Naive thymus-derived CD4-positive, alpha-beta T cell (primary cell): ENCODE data around the gene JUND. TPM values are rescaled to one million over a fixed set of nuclear protein-coding genes. Genes with fewer than 3 reads are reported as not detected.
A peak's percentile ranks its signal among the peaks of the same experiment; 100 is the strongest.

Experiments
- ATAC-seq: fragments of 150-1000 bp; cut with Tn5 transposase; 2 replicates; pipeline ENCODE4 v1.10.0; 2021; ENCODE audit warnings: mild to moderate bottlenecking, moderate library complexity
- CTCF ChIA-PET: fragments of 350-600 bp; sonication (Branson Sonifier 250); formaldehyde crosslinking; loops from one replicate; lab custom pipeline; 2021; ENCODE audit warnings: antibody characterized with exemption; lab: Charles Lee
- POLR2A ChIA-PET: fragments of 350-600 bp; sonication (Branson Sonifier 250); formaldehyde crosslinking; loops from one replicate; lab custom pipeline; 2021; ENCODE audit warnings: antibody characterized with exemption, inconsistent platforms; lab: Charles Lee
- DNase-seq, 9 donors: peaks; one replicate each; pipeline versions ENCODE4 v3.0.0 to v3.0.0-alpha.2; 2020 to 2022; ENCODE audit warnings: mixed read lengths in 1 of 9
- H3K27ac ChIP-seq: one replicate; pipeline ENCODE4 v1.7.0; 2013; ENCODE audit warnings: mild to moderate bottlenecking, low read depth, low read length, moderate library complexity
- H3K27me3 ChIP-seq, 2 donors: one replicate each; pipeline ENCODE4 v1.7.0; 2013; ENCODE audit warnings: low read length in 2 of 2, mild to moderate bottlenecking in 2 of 2, moderate library complexity in 2 of 2; ENCODE audit not compliant: control insufficient read depth in 2 of 2, insufficient read depth in 2 of 2
- H3K36me3 ChIP-seq, 3 experiments: 1 replicate in 2 of 3; 2 replicates in 1 of 3; pipeline ENCODE4 v1.7.0; 2013; ENCODE audit warnings: low read length in 3 of 3, mild to moderate bottlenecking in 3 of 3, moderate library complexity in 1 of 3; ENCODE audit not compliant: insufficient read depth in 3 of 3, control insufficient read depth in 2 of 3
- H3K4me1 ChIP-seq, 2 donors: one replicate each; pipeline ENCODE4 v1.7.0; 2013; ENCODE audit warnings: low read length in 2 of 2, mild to moderate bottlenecking in 2 of 2, moderate library complexity in 1 of 2; ENCODE audit not compliant: control insufficient read depth in 2 of 2, insufficient read depth in 2 of 2
- H3K4me3 ChIP-seq: 2 replicates; pipeline ENCODE4 v1.7.0; 2013; ENCODE audit warnings: mild to moderate bottlenecking, low read length
- H3K9me3 ChIP-seq, 3 experiments: 1 replicate in 2 of 3; 2 replicates in 1 of 3; pipeline ENCODE4 v1.7.0; 2013; ENCODE audit warnings: low read length in 3 of 3; ENCODE audit not compliant: control insufficient read depth in 2 of 3
- H3K27ac Mint-ChIP-seq, 9 donors: one replicate each; pipeline ENCODE4 v1.8.0; 2020 to 2022; ENCODE audit warnings: mixed read lengths in 9 of 9, mild to moderate bottlenecking in 8 of 9, moderate library complexity in 5 of 9, inconsistent platforms in 2 of 9
- H3K27me3 Mint-ChIP-seq, 5 donors: one replicate each; pipeline ENCODE4 v1.8.0; 2021 to 2022; ENCODE audit warnings: mixed read lengths in 5 of 5, mild to moderate bottlenecking in 1 of 5
- H3K36me3 Mint-ChIP-seq, 5 donors: one replicate each; pipeline ENCODE4 v1.8.0; 2020 to 2022; ENCODE audit warnings: mixed read lengths in 5 of 5, mild to moderate bottlenecking in 3 of 5, inconsistent platforms in 1 of 5
- H3K4me1 Mint-ChIP-seq, 7 donors: one replicate each; pipeline ENCODE4 v1.8.0; 2020 to 2022; ENCODE audit warnings: mixed read lengths in 7 of 7, mild to moderate bottlenecking in 3 of 7, inconsistent platforms in 1 of 7
- H3K4me3 Mint-ChIP-seq, 10 donors: one replicate each; pipeline ENCODE4 v1.8.0; 2020 to 2022; ENCODE audit warnings: mild to moderate bottlenecking in 10 of 10, mixed read lengths in 10 of 10, moderate library complexity in 6 of 10, inconsistent platforms in 2 of 10
- H3K9me3 Mint-ChIP-seq, 11 donors: one replicate each; pipeline ENCODE4 v1.8.0; 2020 to 2022; ENCODE audit warnings: mixed read lengths in 11 of 11, mild to moderate bottlenecking in 4 of 11, inconsistent platforms in 1 of 11, moderate library complexity in 1 of 11
- intact Hi-C, 2 donors: fragments of 100-400 bp; cut with micrococcal nuclease; formaldehyde crosslinking; loops; one replicate each; pipeline ENCODE4 v1.15.1; 2023
- polyA plus RNA-seq, 2 donors: library from polyadenylated mRNA; unstranded; fragments of 300-500 nt; fragmentation: Illumina TruSeq; gene quantifications; one replicate each; pipeline ENCODE4 v1.2.3, GENCODE V29; 2021
- total RNA-seq, 6 experiments: library from RNA in 5 of 6; stranded (reverse) in 5 of 6; gene quantifications; 1 replicate in 5 of 6; 2 replicates in 1 of 6; pipeline ENCODE4 v1.2.3 and lab custom pipeline; 2021 to 2026

Gene JUND
- total RNA-seq (1,000 to 10,000 TPM in 2 of 5 experiments, 100 to 1,000 TPM in 3; 196 to 1,360 (median 279) TPM), polyA plus RNA-seq (10 to 100 TPM; 29.0 to 67.3 TPM), total RNA-seq (lab: John Stamatoyannopoulos, UW) (2,002 reads per million, percentile 100 among the genes with 10 or more reads in this experiment)

- Histone ChIP-seq H3K4me1 (peaks cover 26 to 45% of the 10 kb centered on the region in 2 donors), H3K27ac (peak within 1 kb of the TSS; percentile 100), H3K9me3 (no peaks in the 10 kb centered on the region), H3K36me3 (peaks cover 0 to 30% (median 4%) of the 10 kb centered on the region in 3 experiments), H3K4me3 (peak within 1 kb of the TSS; percentile 91), H3K27me3 (no peaks in the 10 kb centered on the region)
- H3K9me3 Mint-ChIP-seq, result peaks cover 0 to 35% (median 0%) of the 10 kb centered on the region in 11 donors
- peaks cover 0 to 9% (median 0%) of the 10 kb centered on the region in 5 donors for H3K27me3 Mint-ChIP-seq
- H3K4me1 Mint-ChIP-seq, result peaks cover 29 to 56% (median 50%) of the 10 kb centered on the region in 7 donors
- peak; percentile 77 for ATAC-seq
- ChIA-PET POLR2A (interaction anchor here (0.5 to 10.5 kb wide), 42 partner anchors 10 to 1587 kb away, joined by 3 to 757 read pairs (median 5); partner anchors contain the start of genes ARRDC2, COPE, DDX49 and ELL), CTCF (interaction anchor here (0.6 to 7.8 kb wide), 8 partner anchors 11 to 111 kb away, joined by 3 to 266 read pairs (median 8); partner anchors contain the start of gene LSM4)
- peak within 1 kb of the TSS; percentile 91 to 98 (median 94) for H3K4me3 Mint-ChIP-seq
- intact Hi-C loops, result loop anchor here (1.0 to 2.0 kb wide), 4 partner anchors 9 to 23 kb away; no protein-coding TSS in a partner anchor
- peaks cover 0 to 33% (median 8%) of the 10 kb centered on the region in 5 donors for H3K36me3 Mint-ChIP-seq
- H3K27ac Mint-ChIP-seq, result peak within 1 kb of the TSS; percentile 96 to 99 (median 98)
- peak; percentile 98 to 99 (median 99) for DNase-seq
These were observed at the start of gene JUND for GRCh38 chr19:18281082-18282020. Gene JUND, minus strand, starts transcription at chr19:18281622. Its CDS starts 138 bp downstream, at chr19:18281484.

GRCh38 chr19:18330868-18331267, 49.4 kb upstream of the JUND start:
- Mint-ChIP-seq H3K9me3 (no peaks in the 10 kb centered on the region), H3K4me3 (no peak overlapping the region), H3K4me1 (peaks cover 7 to 16% (median 13%) of the 10 kb centered on the region in 7 donors), H3K27me3 (no peaks in the 10 kb centered on the region), H3K36me3 (no peaks in the 10 kb centered on the region), H3K27ac (no peak overlapping the region)
- Histone ChIP-seq H3K9me3 (no peaks in the 10 kb centered on the region), H3K27me3 (no peaks in the 10 kb centered on the region), H3K36me3 (no peaks in the 10 kb centered on the region), H3K27ac (no peak overlapping the region), H3K4me3 (no peak overlapping the region), H3K4me1 (peaks cover 6% of the 10 kb centered on the region in 2 donors)
- intact Hi-C loops, result no loop called here
- DNase-seq (no peak), ATAC-seq (no peak)
- POLR2A ChIA-PET, result interaction anchor here (19.6 kb wide), 1 partner anchor 53 kb away, joined by 757 read pairs; the partner anchor contains the start of genes IQCN and JUND
- CTCF ChIA-PET, result interaction anchor here (1.0 to 9.9 kb wide), 3 partner anchors 8 to 76 kb away, joined by 3 to 266 read pairs (median 17); partner anchors contain the start of gene JUND

GRCh38 chr19:18329035-18329376, 47.6 kb upstream of the JUND start:
- ChIA-PET POLR2A (interaction anchor here (0.6 to 19.6 kb wide), 15 partner anchors 9 to 320 kb away, joined by 3 to 757 read pairs (median 4); partner anchors contain the start of genes IQCN, JUND and PGPEP1), CTCF (interaction anchor here (0.6 to 9.9 kb wide), 16 partner anchors 8 to 390 kb away, joined by 3 to 266 read pairs (median 4); partner anchors contain the start of gene JUND)
- H3K27me3 ChIP-seq, result no peaks in the 10 kb centered on the region
- H3K27ac ChIP-seq, result peak overlapping the region; percentile 45
- H3K27ac Mint-ChIP-seq, result peak overlapping the region in 1 of 9 donors; percentile 71
- H3K4me3 ChIP-seq, result peak overlapping the region; percentile 52
- intact Hi-C loops, result loop anchor here in 1 of 2 donors (5.0 kb wide), 1 partner anchor 83 kb away; no protein-coding TSS in a partner anchor
- DNase-seq (no peak), ATAC-seq (no peak)
- H3K27me3 Mint-ChIP-seq, result no peaks in the 10 kb centered on the region
- no peaks in the 10 kb centered on the region for H3K9me3 Mint-ChIP-seq
- H3K4me1 ChIP-seq, result peaks cover 7% of the 10 kb centered on the region in 2 donors
- H3K4me3 Mint-ChIP-seq, result peak overlapping the region in 7 of 10 donors; percentile 8 to 87 (median 78)
- no peaks in the 10 kb centered on the region for H3K9me3 ChIP-seq
- H3K36me3 ChIP-seq, result no peaks in the 10 kb centered on the region
- H3K4me1 Mint-ChIP-seq, result peaks cover 10 to 18% (median 14%) of the 10 kb centered on the region in 7 donors
- H3K36me3 Mint-ChIP-seq, result no peaks in the 10 kb centered on the region

- Mint-ChIP-seq H3K4me1 (peaks cover 13 to 23% (median 20%) of the 10 kb centered on the region in 7 donors), H3K27me3 (no peaks in the 10 kb centered on the region), H3K36me3 (no peaks in the 10 kb centered on the region), H3K27ac (peak overlapping the region in 8 of 9 donors; percentile 38 to 75 (median 72)), H3K4me3 (peak overlapping the region; percentile 62 to 87 (median 78)), H3K9me3 (no peaks in the 10 kb centered on the region)
- intact Hi-C loops, result loop anchor here (1.0 to 5.0 kb wide), 8 partner anchors 12 to 136 kb away; partner anchors contain the start of genes PGPEP1 (in 1 of the 2) and RAB3A (in 1 of the 2)
- peak; percentile 55 to 92 (median 90) for DNase-seq
- H3K27me3 ChIP-seq, result no peaks in the 10 kb centered on the region
- ATAC-seq, result peak; percentile 99
- peak overlapping the region; percentile 45 for H3K27ac ChIP-seq
- H3K4me3 ChIP-seq, result peak overlapping the region; percentile 52
- ChIA-PET POLR2A (interaction anchor here (0.6 to 19.6 kb wide), 13 partner anchors 8 to 135 kb away, joined by 3 to 757 read pairs (median 4); partner anchors contain the start of genes IQCN, JUND and PGPEP1), CTCF (interaction anchor here (0.6 to 9.9 kb wide), 16 partner anchors 9 to 390 kb away, joined by 3 to 266 read pairs (median 4); partner anchors contain the start of gene JUND)
- H3K36me3 ChIP-seq, result no peaks in the 10 kb centered on the region
- no peaks in the 10 kb centered on the region for H3K9me3 ChIP-seq
- peaks cover 12% of the 10 kb centered on the region in 2 donors for H3K4me1 ChIP-seq
These were observed 47.1 kb upstream of the JUND start for GRCh38 chr19:18328340-18329034.

GRCh38 chr19:18326772-18327171, 45.4 kb upstream of the JUND start:
- Mint-ChIP-seq H3K9me3 (no peaks in the 10 kb centered on the region), H3K4me3 (no peak overlapping the region), H3K27me3 (no peaks in the 10 kb centered on the region), H3K4me1 (peaks cover 24 to 36% (median 31%) of the 10 kb centered on the region in 7 donors), H3K27ac (no peak overlapping the region), H3K36me3 (peaks cover 0 to 2% (median 0%) of the 10 kb centered on the region in 5 donors)
- no peaks in the 10 kb centered on the region for H3K9me3 ChIP-seq
- H3K27me3 ChIP-seq, result no peaks in the 10 kb centered on the region
- H3K4me3 ChIP-seq, result no peak overlapping the region
- H3K36me3 ChIP-seq, result no peaks in the 10 kb centered on the region
- ChIA-PET CTCF (interaction anchor here (0.8 to 9.9 kb wide), 6 partner anchors 12 to 134 kb away, joined by 3 to 266 read pairs (median 4); partner anchors contain the start of genes JUND and MPV17L2), POLR2A (interaction anchor here (0.7 to 19.6 kb wide), 5 partner anchors 10 to 48 kb away, joined by 6 to 757 read pairs (median 7); partner anchors contain the start of genes IQCN and JUND)
- ATAC-seq (no peak), DNase-seq (no peak)
- no peak overlapping the region for H3K27ac ChIP-seq
- peaks cover 23% of the 10 kb centered on the region in 2 donors for H3K4me1 ChIP-seq
- intact Hi-C loops, result loop anchor here in 1 of 2 donors (5.0 kb wide), 1 partner anchor 86 kb away; no protein-coding TSS in a partner anchor
